Fibroblast of upper back skin (primary cell): ENCODE data around the gene KLF18.
A peak's percentile ranks its signal among the peaks of the same experiment; 100 is the strongest.
"Not testable (repeated sequence)": the region's sequence is repeated elsewhere in the genome, so short reads cannot be mapped to it uniquely, and the experiment has no call there.

ENCODE experiments used
- DNase-seq: peaks from one replicate; pipeline ENCODE4 v3.0.0-alpha.2; 2013

KLF18 gene

DNA sequence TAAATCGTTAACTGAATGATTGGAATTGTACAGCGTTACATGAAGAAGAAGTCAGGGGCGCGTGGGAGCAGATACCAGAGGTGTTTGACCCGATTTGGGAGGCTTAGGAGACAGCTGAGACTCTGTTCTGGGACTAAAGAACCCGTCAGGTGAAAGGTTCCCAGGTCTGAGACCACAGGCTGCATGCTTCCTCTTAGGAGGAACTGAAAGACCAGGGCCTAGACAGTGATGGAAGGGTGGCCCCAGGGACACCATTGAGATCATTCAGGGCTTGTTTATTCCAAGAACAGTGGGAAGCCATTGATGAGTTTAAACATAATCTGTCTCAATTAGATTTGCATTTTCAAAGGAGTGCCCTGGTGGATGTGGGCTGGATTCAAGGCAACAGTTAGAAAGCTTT, 21.9 kb downstream of the KLF18 start:
- no peak for DNase-seq

- no peak for DNase-seq
These were observed 22.7 kb downstream of the KLF18 start, which contains the start of gene KLF17 for GRCh38 chr1:44118682-44119081. Gene KLF17, plus strand, starts transcription at chr1:44118821. Its CDS starts 87 bp downstream, at chr1:44118908.

GRCh38 chr1:44117272-44117671, 24.2 kb downstream of the KLF18 start:
- DNase-seq, result not testable (repeated sequence)

DNA sequence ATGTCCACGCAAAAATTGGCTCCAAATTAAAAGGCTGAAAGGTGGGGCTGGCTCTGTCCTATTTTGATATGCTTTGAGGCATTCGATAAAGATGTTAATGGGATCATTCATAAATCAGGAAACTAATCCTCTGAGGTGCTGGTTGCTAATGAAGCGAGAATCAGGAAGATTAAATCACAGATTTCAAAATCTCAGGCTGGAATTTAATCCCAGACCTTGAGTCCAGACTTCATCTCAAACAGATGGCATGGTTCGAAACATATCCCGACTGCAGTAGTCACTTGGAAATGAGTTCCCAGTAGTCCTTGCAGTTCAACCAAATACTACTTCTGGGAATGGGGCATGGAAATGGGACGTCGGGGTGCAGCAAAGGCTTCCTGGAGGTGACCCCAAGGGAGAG, 27.3 kb downstream of the KLF18 start:
- no peak for DNase-seq

DNA sequence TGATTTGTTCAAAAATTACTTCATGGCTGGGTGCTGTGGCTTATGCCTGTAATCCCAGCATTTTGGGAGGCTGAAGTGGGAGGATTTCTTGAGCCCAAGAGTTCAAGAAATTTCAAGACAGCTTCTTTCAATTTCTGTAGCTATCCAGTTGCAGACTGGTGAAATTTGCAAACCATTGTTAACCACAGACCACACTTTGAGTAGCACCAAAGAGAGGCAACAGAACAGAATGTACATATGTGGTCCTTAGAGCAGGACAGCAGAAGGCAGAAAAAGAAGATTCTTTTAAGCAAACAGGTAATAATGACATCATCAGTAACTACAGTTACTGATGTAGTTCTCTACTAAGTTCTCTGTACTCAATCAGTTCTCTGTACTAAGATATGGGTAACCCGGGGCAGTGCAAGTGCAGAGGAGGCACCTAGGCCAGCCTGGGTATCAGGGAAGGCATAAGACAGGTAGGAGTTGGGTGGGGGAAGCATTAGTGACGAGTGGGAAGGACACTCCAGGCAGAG, 28.3 kb downstream of the KLF18 start:
- DNase-seq, result no peak

DNA sequence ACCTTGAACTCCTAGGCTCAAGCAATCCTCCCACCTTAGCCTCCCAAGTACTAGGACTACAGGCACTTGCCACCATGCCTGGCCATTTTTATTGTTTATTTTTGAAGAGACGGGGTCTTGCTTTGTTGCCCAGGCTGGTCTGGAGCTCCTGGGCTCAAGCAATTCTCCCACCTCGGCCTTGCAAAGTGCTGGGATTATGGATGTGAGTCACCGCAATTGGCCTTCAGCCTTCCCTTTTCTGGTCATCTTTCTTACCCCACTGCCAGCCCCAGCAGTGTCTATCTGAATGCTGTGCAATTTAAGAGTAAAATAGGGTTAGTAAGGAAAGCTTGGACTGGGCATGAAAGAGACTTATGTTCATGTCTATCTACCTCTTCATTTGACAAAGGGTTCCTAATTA, 28.9 kb downstream of the KLF18 start:
- no peak for DNase-seq

GRCh38 chr1:44111861-44112260, 29.6 kb downstream of the KLF18 start:
- DNase-seq, result no peak

GRCh38 chr1:44110916-44111315, 30.5 kb downstream of the KLF18 start:
- no peak for DNase-seq

GRCh38 chr1:44108971-44109370, 32.5 kb downstream of the KLF18 start:
- no peak for DNase-seq

DNA sequence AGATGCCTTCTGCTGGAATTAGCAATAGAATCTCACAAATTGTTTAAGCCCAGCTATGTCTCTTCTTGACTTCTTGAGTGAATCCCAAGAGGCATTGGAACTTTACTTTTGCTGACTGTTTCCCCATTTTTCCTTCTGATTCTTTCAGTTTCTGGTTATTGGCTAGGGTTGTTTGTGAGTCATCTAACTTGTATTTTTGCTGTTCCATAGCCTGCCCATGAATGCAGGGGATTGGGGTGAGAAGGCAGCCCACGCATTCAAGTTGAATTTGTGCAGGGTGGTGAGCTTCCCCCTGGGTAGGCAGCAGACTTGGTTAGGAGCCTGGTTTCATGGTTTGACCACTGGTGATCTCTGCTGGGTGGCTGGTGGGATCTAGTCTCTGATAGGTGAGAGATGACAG, 33.2 kb downstream of the KLF18 start:
- peak; percentile 51 for DNase-seq

DNA sequence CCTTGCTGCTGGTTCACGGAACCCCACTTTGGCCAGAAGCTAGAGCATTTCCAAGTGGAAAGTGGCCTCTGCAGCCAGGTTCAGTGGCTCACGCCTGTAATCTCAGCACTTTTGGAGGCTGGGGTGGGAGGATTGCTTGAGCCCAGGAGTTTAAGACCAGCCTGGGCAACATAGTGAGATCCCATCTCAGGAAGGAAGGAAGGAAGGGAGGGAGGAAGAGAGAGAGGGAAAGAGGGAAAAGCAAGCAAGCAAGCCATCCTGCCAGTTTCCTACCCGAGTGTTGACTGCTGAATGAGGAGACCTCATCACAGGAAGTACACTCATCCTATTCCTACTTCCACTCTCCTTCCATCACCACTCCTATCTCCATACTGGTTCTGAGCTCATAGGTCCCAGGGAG, 35.6 kb downstream of the KLF18 start:
- no peak for DNase-seq

DNA sequence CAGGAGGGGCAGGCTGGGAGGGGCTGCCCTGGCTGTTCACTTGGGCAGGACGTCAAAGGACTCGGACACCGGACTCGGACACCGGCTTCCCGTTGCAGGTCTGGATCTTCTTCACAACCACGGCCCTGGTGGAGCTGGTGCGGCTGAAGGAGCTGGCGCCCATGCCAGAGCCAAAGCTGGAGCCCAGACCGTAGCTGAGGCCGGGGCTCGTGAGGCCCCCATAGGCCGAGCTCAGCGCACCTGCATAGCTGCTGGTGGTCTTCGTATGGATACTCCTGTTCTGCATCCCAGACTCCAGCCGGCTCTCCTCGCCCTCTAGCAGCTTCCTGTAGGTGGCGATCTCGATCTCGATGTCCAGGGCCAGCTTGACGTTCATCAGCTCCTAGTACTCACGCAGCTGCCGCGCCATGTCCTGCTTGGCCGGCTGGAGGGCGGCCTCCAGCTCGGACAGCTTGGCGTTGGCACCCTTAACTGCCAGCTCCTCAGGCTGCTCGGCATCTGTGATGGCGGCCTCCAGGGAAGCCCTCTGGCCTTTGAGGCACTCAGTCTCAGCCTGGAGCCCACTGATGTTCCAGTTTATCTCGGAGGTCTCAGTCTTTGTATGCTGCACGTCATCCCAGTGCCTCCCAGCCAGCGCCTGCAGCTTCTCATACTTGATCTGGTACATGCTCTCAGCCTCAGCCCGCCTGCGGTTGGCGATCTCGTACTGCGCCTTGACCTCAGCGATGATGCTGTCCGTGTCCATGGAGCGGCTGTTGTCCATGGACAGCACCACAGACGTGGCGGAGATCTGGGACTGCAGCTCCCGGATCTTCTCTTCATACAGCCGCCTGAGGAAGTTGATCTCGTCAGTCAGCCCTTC, 37.9 kb downstream of the KLF18 start:
- no peak for DNase-seq

DNA sequence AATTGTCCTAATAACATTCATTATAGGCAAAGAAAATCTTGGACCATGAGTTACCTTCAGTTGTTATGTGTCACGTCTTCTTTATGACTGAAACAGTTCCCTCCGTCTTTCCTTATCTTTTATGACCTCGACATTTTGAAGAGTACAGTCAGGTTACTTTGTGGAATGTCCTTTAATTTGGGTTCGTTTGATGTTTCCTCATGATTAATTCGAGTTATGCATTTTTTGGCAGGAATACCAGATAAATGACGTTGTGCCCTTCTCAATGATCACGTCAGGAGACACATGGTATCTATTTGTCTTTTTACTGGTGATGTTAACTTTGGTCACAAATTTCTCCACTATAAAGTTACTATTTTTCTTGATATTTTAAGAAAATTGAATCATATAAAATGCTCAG, 40.1 kb downstream of the KLF18 start:
- no peak for DNase-seq

DNA sequence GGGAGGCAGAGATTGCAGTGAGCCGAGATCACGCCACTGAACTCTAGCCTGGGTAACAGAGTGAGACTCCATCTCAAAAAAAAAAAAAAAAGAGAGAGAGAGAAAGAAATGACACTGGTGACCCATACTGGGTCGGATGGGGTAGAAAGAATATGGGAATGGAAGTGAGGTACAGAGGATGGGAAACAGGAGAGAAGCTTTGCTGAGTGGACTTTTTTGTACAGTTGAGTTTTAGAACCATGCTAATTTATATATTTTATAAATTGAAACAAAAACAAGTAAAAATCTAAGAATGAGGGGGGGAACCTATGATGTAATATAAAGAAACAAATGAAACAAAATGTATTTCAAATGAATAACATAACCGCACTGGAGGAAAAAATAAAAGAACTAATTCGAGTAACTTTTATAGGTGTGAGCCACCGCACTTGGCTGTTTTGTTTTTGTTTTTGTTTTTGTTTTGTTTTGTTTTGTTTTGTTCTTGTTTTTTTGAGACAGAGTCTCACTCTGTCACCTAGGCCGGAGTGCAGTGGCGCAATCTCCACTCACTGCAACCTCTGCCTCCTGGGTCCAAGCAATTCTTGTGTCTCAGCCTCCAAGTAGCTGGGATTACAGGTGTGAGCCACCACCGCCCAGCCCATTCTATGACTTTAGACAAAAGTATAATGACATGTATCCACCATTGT, 41.1 kb downstream of the KLF18 start:
- no peak for DNase-seq

DNA sequence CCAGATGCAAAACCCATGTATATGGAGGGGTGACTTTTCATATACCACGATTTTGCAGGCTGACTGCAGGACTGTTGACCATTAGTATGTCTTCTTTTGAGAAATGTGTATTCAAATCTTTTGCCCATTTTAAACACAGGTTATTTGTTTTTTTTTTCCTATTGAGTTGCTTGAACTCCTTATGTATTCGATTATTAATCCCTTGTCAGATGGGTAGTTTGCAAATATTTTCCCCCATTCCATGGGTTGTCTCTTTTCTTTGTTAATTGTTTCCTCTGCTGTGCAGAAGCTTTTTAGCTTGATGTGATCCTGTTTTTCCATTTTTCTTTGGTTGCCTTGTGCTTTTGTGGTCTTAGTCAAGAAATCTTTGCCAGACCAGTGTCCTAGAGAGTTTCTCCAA, 47.4 kb downstream of the KLF18 start:
- no peak for DNase-seq

DNA sequence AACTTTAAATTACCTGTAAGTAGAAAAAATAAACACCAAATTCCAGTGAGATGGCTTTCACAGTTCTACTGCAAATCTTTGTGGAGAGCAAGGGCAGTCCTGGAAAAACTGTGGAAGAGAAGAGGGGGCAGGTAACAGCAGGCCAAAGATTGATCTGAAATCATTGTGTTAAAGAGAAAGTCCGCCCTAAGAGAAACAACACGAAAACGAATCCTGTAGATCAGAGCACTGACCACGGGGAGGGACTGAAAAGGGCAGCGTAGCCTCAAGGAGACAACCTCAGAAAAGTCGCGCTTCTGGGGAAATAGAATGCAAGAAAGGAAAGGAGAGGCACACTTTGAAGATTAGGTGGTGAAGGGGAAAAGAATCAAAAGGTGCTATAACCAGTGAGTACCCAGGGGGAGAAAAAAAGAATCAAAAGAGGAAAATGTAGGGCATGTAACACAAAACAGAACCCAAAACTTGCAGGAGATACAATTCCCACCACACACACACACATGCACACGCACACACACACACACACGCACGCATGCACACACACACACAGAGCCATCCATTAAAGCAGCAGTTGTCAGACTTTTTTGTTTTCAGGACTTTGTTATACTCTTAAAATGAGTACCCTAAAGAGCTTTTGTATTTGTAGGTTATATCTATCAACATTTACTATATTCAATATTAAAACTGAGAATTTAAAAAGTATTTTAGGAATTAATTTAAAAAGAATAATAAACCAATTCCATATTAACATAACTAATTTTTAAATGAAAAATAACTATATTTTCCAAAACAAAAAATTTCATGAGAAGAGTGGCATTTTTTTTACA, 50.8 kb downstream of the KLF18 start:
- DNase-seq, result no peak

- no peak for DNase-seq
These were observed 51.9 kb downstream of the KLF18 start for GRCh38 chr1:44089371-44090048.
